Nephron (organoid): ENCODE results near the gene UBE2I.

ENCODE experiments used
- H3K27ac Mint-ChIP-seq, 3 experiments: 2 replicates each; pipeline ENCODE4 v1.8.0; 2020; ENCODE audit warnings: mixed read lengths in 3 of 3, mild to moderate bottlenecking in 2 of 3, moderate library complexity in 1 of 3
- H3K27me3 Mint-ChIP-seq: 2 replicates; pipeline ENCODE4 v1.8.0; 2021; ENCODE audit warnings: low read depth, mild to moderate bottlenecking, moderate library complexity, mixed read lengths
- H3K36me3 Mint-ChIP-seq: 2 replicates; pipeline ENCODE4 v1.8.0; 2020; ENCODE audit warnings: low read depth, mixed read lengths
- H3K4me1 Mint-ChIP-seq: 2 replicates; pipeline ENCODE4 v1.8.0; 2020; ENCODE audit warnings: mixed read lengths
- H3K4me3 Mint-ChIP-seq, 3 experiments: 2 replicates each; pipeline ENCODE4 v1.8.0; 2020; ENCODE audit warnings: mild to moderate bottlenecking in 3 of 3, mixed read lengths in 3 of 3, moderate library complexity in 2 of 3
- H3K9me3 Mint-ChIP-seq: 2 replicates; pipeline ENCODE4 v1.8.0; 2020; ENCODE audit warnings: mixed read lengths
- CTCF ChIP-seq, 3 experiments: fragments of 200-600 bp; sonication (generic); IDR thresholded peaks; one replicate each; pipeline ENCODE4 v1.5.0; 2021; ENCODE audit warnings: antibody characterized with exemption in 3 of 3; ENCODE audit not compliant: unreplicated experiment in 3 of 3

The UBE2I gene

DNA sequence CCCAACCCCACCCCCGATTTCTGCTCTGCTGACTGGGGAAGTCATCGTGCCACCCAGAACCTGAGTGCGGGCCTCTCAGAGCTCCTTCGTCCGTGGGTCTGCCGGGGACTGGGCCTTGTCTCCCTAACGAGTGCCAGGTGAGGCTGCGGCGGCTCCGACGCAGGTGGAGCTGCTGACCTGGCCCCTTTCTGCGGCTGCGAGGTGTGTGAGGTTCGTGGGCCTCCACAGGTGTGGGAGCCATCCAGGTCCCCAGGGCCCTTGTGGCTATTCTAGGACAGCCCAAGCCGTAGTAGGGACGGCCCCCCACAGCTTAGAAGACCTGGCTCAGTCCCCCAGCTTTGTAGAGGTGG lies 3.0 kb downstream of the UBE2I start:
- peaks cover 25% of the 10 kb centered on the region for H3K36me3 Mint-ChIP-seq
- H3K27ac Mint-ChIP-seq: no peak overlapping the region
- peaks cover 22% of the 10 kb centered on the region for H3K4me1 Mint-ChIP-seq
- no peak for TF ChIP-seq CTCF (IDR thresholded peaks at IDR 0.05; ENCODE audit: unreplicated experiment in 3 of 3)
- no peaks in the 10 kb centered on the region for H3K27me3 Mint-ChIP-seq
- H3K4me3 Mint-ChIP-seq: peak overlapping the region; percentile 76 to 92 (median 80)
- no peaks in the 10 kb centered on the region for H3K9me3 Mint-ChIP-seq

DNA sequence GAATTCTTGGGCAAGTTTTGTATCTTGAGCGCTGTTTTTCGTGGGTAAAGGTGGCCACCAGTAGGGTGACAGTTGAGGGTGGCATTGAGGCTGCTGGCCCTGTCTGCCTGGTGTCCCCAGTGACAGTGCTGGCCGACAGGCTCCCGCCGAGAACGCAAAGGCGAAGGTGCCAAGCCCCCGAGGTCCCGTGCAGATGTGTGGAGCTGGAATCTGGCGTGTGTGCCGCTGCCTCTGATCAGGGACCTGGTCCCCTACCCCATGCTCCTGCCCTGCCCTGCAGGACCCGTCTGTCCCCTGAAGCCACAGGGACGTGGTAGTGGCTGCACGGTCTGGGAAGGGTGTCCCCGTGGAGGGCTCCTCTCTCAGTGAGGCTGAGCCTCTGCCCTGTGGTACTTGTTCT lies 3.5 kb downstream of the UBE2I start:
- Mint-ChIP-seq H3K9me3 (no peaks in the 10 kb centered on the region), H3K36me3 (peaks cover 29% of the 10 kb centered on the region), H3K27me3 (no peaks in the 10 kb centered on the region), H3K27ac (no peak overlapping the region), H3K4me3 (peak overlapping the region; percentile 76 to 92 (median 80)), H3K4me1 (peaks cover 22% of the 10 kb centered on the region)
- TF ChIP-seq CTCF (IDR thresholded peaks at IDR 0.05; ENCODE audit: unreplicated experiment in 3 of 3): no peak

DNA sequence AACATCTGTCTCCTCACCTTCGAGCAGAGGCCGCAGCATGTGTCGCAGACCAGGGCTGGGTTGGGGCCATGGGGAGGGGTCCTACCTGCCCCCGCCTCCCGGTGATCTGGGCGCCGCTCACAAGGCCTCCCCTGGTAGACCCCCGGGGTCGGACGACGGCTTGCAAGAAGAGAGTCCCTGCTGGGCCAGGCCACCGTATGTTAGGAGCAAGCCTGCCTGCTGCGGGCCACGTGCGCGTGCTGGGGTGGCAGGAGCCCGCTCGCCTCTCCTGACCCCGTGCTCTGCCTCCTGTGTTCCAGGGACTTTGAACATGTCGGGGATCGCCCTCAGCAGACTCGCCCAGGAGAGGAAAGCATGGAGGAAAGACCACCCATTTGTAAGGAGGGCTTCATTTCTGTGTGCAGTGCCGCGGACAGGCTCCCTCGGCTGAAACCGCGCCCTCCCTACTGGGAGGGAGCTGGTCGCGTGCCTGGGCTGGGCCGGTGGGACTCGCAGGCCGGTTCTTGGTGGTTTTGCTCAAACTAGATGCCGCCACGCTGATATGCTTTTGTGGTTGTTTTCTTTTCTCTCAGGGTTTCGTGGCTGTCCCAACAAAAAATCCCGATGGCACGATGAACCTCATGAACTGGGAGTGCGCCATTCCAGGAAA lies 4.4 kb downstream of the UBE2I start:
- H3K4me1 Mint-ChIP-seq: peaks cover 22% of the 10 kb centered on the region
- H3K9me3 Mint-ChIP-seq: no peaks in the 10 kb centered on the region
- no peak overlapping the region for H3K27ac Mint-ChIP-seq
- H3K4me3 Mint-ChIP-seq: peak overlapping the region in 1 of 3 experiments; percentile 27
- no peaks in the 10 kb centered on the region for H3K27me3 Mint-ChIP-seq
- peaks cover 37% of the 10 kb centered on the region for H3K36me3 Mint-ChIP-seq
- TF ChIP-seq CTCF (IDR thresholded peaks at IDR 0.05; ENCODE audit: unreplicated experiment in 3 of 3): no peak

- Mint-ChIP-seq H3K27ac (no peak overlapping the region), H3K4me1 (peaks cover 22% of the 10 kb centered on the region), H3K27me3 (no peaks in the 10 kb centered on the region), H3K4me3 (no peak overlapping the region), H3K9me3 (no peaks in the 10 kb centered on the region), H3K36me3 (peaks cover 42% of the 10 kb centered on the region)
- no peak for TF ChIP-seq CTCF (IDR thresholded peaks at IDR 0.05; ENCODE audit: unreplicated experiment in 3 of 3)
Measured at GRCh38 chr16:1314399-1315068, 5.1 kb downstream of the UBE2I start.

DNA sequence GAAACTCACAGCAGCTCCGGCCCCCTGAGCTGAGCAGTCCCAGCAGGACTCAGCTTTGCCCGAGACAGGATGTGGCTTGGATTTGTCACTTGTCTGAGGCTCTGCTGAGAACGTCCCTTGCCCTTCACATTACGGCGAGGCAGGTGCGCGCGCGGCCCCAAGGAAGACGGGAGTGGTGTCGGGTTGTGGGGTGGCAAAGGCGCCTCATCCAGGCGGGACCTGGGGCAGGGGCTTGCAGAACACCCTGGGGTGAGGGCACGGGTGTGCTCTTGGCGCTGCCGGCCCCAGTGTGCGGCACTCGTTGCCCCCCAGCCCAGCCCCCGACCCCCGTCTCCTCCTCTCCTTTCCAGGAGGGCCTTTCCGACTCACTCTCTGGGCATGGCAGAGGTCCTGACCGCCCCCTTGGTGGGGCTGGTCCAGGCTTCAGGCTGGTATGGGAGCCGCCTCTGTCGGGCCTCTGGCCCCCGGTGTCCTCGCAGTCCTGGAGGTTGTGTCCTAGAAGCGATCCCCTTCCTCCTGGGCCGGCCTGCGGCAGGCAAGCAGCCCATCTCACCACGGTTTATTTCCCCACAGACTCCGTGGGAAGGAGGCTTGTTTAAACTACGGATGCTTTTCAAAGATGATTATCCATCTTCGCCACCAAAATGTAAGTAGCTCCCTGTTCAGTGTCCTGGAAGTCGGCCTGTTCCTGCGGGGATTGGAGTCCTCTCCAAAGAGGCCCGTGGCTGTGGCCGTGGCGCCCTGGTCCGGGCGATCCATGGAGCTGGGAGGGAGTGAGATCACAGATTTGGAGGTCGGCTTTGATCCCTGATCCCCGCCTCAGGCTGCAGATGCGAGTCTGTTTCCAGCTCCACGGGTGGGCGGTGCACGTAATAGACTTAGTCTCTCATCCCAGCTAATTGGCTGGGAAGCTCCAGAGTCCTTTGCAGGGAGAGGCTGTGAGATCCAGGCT lies 5.9 kb downstream of the UBE2I start:
- Mint-ChIP-seq H3K27ac (no peak overlapping the region), H3K4me3 (no peak overlapping the region), H3K36me3 (peaks cover 50% of the 10 kb centered on the region), H3K9me3 (no peaks in the 10 kb centered on the region), H3K4me1 (peaks cover 17% of the 10 kb centered on the region), H3K27me3 (no peaks in the 10 kb centered on the region)
- TF ChIP-seq CTCF (IDR thresholded peaks at IDR 0.05; ENCODE audit: unreplicated experiment in 3 of 3): no peak
